Measurements from ENCODE around the gene ACAD9.

ACAD9 gene

DNA sequence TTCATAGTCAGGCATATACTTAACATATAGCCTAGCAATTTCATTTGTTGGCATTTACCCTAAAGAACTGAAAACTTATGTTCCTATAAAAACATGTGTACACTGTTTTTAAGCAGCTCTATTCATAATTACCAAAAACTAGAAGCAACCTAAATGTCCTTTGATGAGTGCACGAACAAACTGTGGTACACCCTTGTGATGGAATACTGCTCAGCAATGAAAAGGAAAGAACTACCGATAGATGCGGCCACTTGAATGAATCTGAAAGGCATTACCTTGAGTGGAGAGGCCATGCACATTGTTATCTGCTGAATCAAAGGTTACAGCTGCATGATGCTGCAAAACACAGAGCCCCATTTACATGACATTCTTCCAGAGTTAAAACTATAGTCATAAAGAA lies 69.7 kb downstream of the ACAD9 start:
- no peaks in the 10 kb centered on the region for H3K9me3 Mint-ChIP-seq
- H3K27ac Mint-ChIP-seq: no peak overlapping the region
- no peak overlapping the region for H3K4me3 Mint-ChIP-seq
- ATAC-seq (ENCODE audit: low read depth) (no peak), DNase-seq (ENCODE audit: low spot score in 2 of 2) (no peak)
- H3K27me3 Mint-ChIP-seq: peaks cover 4% of the 10 kb centered on the region
- no peaks in the 10 kb centered on the region for H3K4me1 Mint-ChIP-seq
- no peaks in the 10 kb centered on the region for H3K36me3 Mint-ChIP-seq

- DNase-seq (ENCODE audit: low spot score in 2 of 2): no peak
- Mint-ChIP-seq H3K27ac (no peak overlapping the region), H3K27me3 (peaks cover 4% of the 10 kb centered on the region), H3K36me3 (no peaks in the 10 kb centered on the region), H3K9me3 (no peaks in the 10 kb centered on the region), H3K4me1 (no peaks in the 10 kb centered on the region), H3K4me3 (no peak overlapping the region)
- no peak for ATAC-seq (ENCODE audit: low read depth)
These were observed 71.0 kb downstream of the ACAD9 start for GRCh38 chr3:128950223-128950938.

DNA sequence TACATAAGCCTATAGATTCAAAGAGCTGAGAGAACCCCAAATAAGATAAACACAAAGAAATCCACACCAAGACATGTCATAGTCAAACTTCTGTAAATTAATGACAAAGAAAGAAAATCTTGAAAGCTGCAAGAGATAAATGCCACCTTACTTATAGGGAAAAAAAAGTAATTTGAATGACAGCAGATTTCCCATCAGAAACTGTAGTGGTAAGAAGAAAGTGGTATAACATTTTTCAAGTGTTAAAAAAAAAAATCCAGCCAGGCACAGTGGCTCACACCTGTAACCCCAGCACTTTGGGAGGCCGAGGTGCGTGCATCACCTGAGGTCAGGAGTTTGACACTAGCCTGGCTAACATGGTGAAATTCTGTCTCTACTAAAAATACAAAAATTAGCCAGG lies 77.0 kb downstream of the ACAD9 start:
- Mint-ChIP-seq H3K27me3 (peaks cover 8% of the 10 kb centered on the region), H3K36me3 (peaks cover 2% of the 10 kb centered on the region), H3K27ac (no peak overlapping the region), H3K4me3 (no peak overlapping the region), H3K9me3 (peaks cover 1% of the 10 kb centered on the region), H3K4me1 (no peaks in the 10 kb centered on the region)
- DNase-seq (ENCODE audit: low spot score in 2 of 2) (no peak), ATAC-seq (ENCODE audit: low read depth) (no peak)

All from memory B cell (primary cell).